ENCODE measurements around the gene RALGPS1.

The RALGPS1 gene

GRCh38 chr9:126907058-126907457 lies 7.5 kb upstream of the RALGPS1 start:
- DNase-seq (ENCODE audit: low read depth), result no peak

- no peak for DNase-seq (ENCODE audit: low read depth)
Measured at GRCh38 chr9:126915281-126915816, 767 bp downstream of the RALGPS1 start.

- DNase-seq (ENCODE audit: low read depth), result no peak
Measured at GRCh38 chr9:126915846-126916543, 1.4 kb downstream of the RALGPS1 start.

- DNase-seq (ENCODE audit: low read depth), result no peak
Measured at GRCh38 chr9:126916909-126917308, 2.3 kb downstream of the RALGPS1 start.

- DNase-seq (ENCODE audit: low read depth), result no peak
Measured at GRCh38 chr9:126919193-126919592, 4.6 kb downstream of the RALGPS1 start.

GRCh38 chr9:126925876-126926275 lies 11.3 kb downstream of the RALGPS1 start:
- DNase-seq (ENCODE audit: low read depth), result no peak

- DNase-seq (ENCODE audit: low read depth), result no peak
Measured at GRCh38 chr9:126926364-126926763, 11.8 kb downstream of the RALGPS1 start.

GRCh38 chr9:126927419-126927818 lies 12.8 kb downstream of the RALGPS1 start:
- no peak for DNase-seq (ENCODE audit: low read depth)

- DNase-seq (ENCODE audit: low read depth), result no peak
Measured at GRCh38 chr9:126932871-126933321, 18.3 kb downstream of the RALGPS1 start.

GRCh38 chr9:126933334-126933980 lies 18.9 kb downstream of the RALGPS1 start:
- DNase-seq (ENCODE audit: low read depth), result no peak

- DNase-seq (ENCODE audit: low read depth), result no peak
Measured at GRCh38 chr9:126934441-126934840, 19.9 kb downstream of the RALGPS1 start.

GRCh38 chr9:126935630-126936029 lies 21.0 kb downstream of the RALGPS1 start:
- DNase-seq (ENCODE audit: low read depth), result no peak

GRCh38 chr9:126937444-126937843 lies 22.9 kb downstream of the RALGPS1 start:
- DNase-seq (ENCODE audit: low read depth), result no peak

GRCh38 chr9:126938327-126938726 lies 23.7 kb downstream of the RALGPS1 start:
- DNase-seq (ENCODE audit: low read depth), result no peak

GRCh38 chr9:126939821-126940221 lies 25.2 kb downstream of the RALGPS1 start:
- DNase-seq (ENCODE audit: low read depth), result no peak

GRCh38 chr9:126942399-126942798 lies 27.8 kb downstream of the RALGPS1 start:
- DNase-seq (ENCODE audit: low read depth), result no peak

- DNase-seq (ENCODE audit: low read depth), result no peak
Measured at GRCh38 chr9:126945682-126946081, 31.1 kb downstream of the RALGPS1 start.

- no peak for DNase-seq (ENCODE audit: low read depth)
Measured at GRCh38 chr9:126947529-126947928, 32.9 kb downstream of the RALGPS1 start.

GRCh38 chr9:126952205-126952977 lies 37.8 kb downstream of the RALGPS1 start:
- DNase-seq (ENCODE audit: low read depth), result no peak

GRCh38 chr9:126953041-126953809 lies 38.6 kb downstream of the RALGPS1 start:
- DNase-seq (ENCODE audit: low read depth), result no peak

GRCh38 chr9:126955811-126956210 lies 41.2 kb downstream of the RALGPS1 start:
- DNase-seq (ENCODE audit: low read depth), result no peak

All from activated T-cell treated with anti-CD3 and anti-CD28 coated beads for 24 hours (primary cell).